CD4-positive, alpha-beta T cell treated with Interleukin-1 beta for 1 hour (primary cell): ENCODE measurements around the gene GIGYF1.
A peak's percentile ranks its signal among the peaks of the same experiment; 100 is the strongest.
"Not testable (repeated sequence)": the region's sequence is repeated elsewhere in the genome, so short reads cannot be mapped to it uniquely, and the experiment has no call there.

Experiments
- DNase-seq, 2 donors: peaks; one replicate each; pipeline ENCODE4 v3.0.0-alpha.2; 2020 to 2022

GIGYF1 gene, protein sequence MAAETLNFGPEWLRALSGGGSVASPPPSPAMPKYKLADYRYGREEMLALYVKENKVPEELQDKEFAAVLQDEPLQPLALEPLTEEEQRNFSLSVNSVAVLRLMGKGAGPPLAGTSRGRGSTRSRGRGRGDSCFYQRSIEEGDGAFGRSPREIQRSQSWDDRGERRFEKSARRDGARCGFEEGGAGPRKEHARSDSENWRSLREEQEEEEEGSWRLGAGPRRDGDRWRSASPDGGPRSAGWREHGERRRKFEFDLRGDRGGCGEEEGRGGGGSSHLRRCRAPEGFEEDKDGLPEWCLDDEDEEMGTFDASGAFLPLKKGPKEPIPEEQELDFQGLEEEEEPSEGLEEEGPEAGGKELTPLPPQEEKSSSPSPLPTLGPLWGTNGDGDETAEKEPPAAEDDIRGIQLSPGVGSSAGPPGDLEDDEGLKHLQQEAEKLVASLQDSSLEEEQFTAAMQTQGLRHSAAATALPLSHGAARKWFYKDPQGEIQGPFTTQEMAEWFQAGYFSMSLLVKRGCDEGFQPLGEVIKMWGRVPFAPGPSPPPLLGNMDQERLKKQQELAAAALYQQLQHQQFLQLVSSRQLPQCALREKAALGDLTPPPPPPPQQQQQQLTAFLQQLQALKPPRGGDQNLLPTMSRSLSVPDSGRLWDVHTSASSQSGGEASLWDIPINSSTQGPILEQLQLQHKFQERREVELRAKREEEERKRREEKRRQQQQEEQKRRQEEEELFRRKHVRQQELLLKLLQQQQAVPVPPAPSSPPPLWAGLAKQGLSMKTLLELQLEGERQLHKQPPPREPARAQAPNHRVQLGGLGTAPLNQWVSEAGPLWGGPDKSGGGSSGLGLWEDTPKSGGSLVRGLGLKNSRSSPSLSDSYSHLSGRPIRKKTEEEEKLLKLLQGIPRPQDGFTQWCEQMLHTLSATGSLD (N-terminal part only)

GRCh38 chr7:100694098-100694745, at the start of gene GIGYF1:
TSS of gene GIGYF1 (minus strand) at chr7:100694250. CDS start at chr7:100688238, 6,012 bp downstream.
- DNase-seq = peak; percentile 71 to 76

- DNase-seq = no peak
These were observed 45.9 kb upstream of the GIGYF1 start for GRCh38 chr7:100739934-100740333.

- no peak for DNase-seq
These were observed 42.6 kb upstream of the GIGYF1 start for GRCh38 chr7:100736671-100737070.

DNA sequence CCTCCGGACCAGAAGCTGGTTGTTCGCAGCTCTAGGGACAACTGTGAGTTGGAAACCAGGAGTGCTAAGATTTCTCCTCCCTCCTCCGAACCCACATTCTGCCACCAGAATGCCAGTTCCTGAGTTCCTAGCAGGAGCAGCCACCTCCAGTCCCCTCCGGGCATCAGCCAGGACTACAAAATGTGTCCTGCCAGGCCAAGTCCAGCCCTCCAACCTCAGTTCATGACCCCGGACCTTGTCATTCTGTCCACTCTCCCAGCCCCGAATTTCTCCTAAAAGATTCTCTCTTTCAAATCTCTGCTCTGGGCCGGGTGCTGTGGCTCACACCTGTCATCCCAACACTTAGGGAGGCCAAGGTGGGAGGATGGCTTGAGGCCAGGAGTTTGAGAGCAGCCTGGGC, 41.7 kb upstream of the GIGYF1 start:
- no peak for DNase-seq

GRCh38 chr7:100731937-100732636, 38.0 kb upstream of the GIGYF1 start:
- DNase-seq = no peak

GRCh38 chr7:100730136-100730800, 36.2 kb upstream of the GIGYF1 start:
- no peak for DNase-seq

DNA sequence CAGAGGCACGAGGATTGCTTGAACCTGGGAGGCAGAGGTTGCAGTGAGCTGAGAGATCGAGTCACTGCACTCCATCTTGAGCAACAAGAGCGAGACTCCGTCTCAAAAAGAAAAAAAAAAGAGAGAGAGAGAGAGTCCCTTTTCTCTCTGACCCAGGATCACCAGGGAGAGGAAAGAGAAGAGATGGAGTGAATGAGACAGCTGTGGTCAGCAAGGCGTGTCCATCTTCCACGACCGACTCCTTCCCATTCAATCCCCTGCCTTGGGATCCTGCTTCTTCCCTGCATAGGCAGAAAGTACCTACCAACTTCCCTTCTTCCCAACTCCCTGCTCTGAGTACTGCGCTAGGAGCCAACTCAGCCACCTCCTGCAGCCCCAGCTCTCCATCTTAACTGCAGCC, 34.1 kb upstream of the GIGYF1 start:
- no peak for DNase-seq

DNA sequence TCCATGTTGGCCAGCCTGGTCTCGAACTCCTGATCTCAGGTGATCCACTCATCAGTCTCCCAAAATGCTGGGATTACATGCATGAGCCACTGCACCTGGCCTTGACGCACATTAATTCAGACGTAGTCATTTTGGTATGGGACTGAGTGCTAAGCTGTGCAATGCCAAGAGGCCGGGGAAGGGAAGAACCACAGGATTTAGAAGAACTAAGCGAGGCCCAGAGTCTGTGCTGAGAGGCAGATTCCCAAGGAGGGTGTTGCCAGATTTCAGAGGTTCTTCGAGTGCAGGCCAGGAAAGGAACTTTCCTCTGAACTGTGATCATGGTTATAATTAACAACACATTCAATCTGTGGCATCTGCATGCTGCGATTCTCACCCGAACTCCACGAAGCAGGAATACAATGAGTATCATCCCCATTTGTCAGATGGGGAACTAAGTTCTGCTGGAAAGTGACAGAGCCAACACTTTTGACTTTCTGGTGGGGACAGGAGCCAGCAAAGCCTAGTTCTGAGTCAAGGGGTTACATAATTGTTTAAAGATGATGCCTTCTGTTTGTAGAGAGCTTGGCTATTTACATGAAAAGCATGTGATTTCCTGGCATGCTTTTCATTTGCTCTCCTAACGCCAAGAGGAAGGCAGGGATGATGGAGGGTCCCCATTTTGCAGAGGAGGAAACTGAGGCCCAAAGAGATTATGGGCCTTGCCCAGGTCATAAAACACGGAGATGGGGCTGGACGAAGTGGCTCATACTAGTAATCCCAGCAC, 33.1 kb upstream of the GIGYF1 start:
- no peak for DNase-seq

GRCh38 chr7:100724364-100724763, 30.3 kb upstream of the GIGYF1 start:
- DNase-seq = not testable (repeated sequence)

DNA sequence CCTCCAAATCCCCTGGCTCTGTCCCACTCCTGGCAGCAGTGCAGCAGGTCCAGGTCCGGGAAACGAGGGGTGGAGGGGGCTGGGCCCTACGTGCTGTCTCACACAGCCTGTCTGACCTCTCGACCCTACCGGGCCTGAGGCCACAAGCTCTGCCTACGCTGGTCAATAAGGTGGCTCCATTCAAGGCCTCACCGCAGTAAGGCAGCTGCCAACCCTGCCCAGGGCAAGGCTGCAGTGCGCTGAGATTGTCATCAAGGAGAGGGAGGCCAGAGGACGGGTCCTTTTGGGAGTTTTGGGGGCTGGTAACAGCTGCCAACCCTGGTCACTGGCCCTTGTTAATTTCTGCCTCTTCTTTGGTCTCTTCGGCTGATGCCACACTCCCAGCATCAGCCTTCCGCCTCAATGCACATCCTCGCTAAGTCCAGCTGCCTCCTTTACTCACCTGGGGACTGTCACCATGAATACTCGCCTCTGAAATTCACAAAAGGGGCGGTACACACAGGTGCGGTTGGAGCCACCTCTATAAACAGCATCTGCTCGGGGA, 29.8 kb upstream of the GIGYF1 start:
- no peak for DNase-seq

GRCh38 chr7:100722480-100723212, 28.6 kb upstream of the GIGYF1 start:
- DNase-seq = no peak

GRCh38 chr7:100721505-100721812, 27.4 kb upstream of the GIGYF1 start:
- DNase-seq = no peak

GRCh38 chr7:100720671-100721504, 26.8 kb upstream of the GIGYF1 start:
- DNase-seq = no peak

GRCh38 chr7:100720279-100720670, 26.2 kb upstream of the GIGYF1 start, which contains the start of gene EPO:
TSS of gene EPO (plus strand) at chr7:100720468. CDS start at chr7:100720981, 513 bp downstream.
- no peak for DNase-seq

- no peak for DNase-seq
These were observed 25.7 kb upstream of the GIGYF1 start for GRCh38 chr7:100719523-100720278.

- DNase-seq = not testable (repeated sequence)
These were observed 23.0 kb upstream of the GIGYF1 start for GRCh38 chr7:100717073-100717472.

DNA sequence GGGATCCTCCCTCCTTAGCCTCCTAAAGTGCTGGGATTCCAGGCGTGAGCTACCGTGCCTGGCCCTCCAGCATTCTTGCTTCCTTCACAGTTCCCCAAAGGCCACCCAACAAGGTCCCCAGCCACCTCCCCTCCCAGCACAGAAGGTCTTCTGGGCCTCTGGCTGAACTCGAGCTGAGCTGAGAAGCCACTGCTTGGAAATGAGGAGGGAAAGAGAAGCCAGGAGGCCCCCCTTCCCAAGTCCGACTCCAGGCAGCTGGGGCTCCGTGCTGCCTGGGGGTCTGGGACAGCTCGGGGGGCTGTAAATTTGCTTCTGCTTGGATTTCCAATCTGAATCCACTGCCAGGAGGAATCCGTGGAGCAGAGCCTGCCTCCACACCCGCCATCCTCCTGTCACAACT, 20.7 kb upstream of the GIGYF1 start:
- no peak for DNase-seq

DNA sequence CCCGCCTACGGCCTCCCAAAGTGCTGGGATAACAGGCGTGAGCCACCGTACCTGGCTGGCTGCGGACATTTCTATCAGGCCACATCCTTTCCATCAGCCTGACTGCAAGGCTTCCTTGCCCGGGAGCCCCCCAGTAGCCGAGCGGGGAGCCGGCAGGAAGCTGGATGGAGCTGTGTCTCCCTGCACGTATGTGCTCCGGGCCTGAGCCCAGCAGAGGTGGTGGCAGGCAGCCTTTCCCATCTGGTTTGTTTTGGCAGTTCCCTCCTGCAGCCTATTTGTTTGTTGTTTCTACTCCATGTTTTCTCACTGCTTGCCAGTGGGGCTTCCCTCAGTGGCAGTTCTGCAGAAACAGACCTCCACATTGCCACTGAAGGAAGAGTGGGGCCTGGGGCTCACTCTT, 17.3 kb upstream of the GIGYF1 start:
- no peak for DNase-seq

DNA sequence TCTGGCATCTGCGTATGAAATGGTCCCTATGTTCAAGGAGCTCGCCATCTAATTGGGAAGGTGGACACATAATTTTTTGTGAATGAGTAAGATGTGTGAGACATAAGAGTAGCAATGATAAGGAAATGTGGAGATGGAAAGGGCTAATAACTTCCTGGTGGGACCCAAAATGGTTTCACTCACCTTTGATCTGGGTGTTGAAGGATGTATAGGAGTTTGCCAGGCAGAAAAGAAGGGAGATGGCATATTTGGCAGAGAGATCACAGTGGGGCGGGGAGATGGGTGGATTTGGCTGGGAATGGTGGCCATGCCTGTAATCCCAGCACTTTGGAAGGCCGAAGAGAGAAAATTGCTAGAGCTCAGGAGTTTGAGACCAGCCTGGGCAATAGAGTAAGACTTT, 16.4 kb upstream of the GIGYF1 start:
- DNase-seq = no peak
